SJSA1 (cell line): ENCODE results near the gene IL15RA. TPM values are rescaled to one million over a fixed set of nuclear protein-coding genes. Genes with fewer than 3 reads are reported as not detected.
"Not testable (repeated sequence)": the region's sequence is repeated elsewhere in the genome, so short reads cannot be mapped to it uniquely, and the experiment has no call there.

Source experiments
- DNase-seq, 2 experiments: peaks; one replicate each; pipeline ENCODE4 v3.0.0-alpha.2; 2015 to 2020; ENCODE audit warnings: low spot score in 2 of 2, low read depth in 1 of 2
- H3K27ac ChIP-seq: fragments of 250-450 bp; sonication (Bioruptor Pico); 2 replicates; pipeline ENCODE4 v1.5.1; 2020; ENCODE audit warnings: mild to moderate bottlenecking, moderate library complexity
- H3K27me3 ChIP-seq: fragments of 250-450 bp; sonication (Bioruptor Pico); replicated peaks from 2 replicates; pipeline ENCODE4 v1.5.1; 2020; ENCODE audit warnings: mild to moderate bottlenecking, moderate library complexity
- H3K36me3 ChIP-seq: fragments of 250-450 bp; sonication (Bioruptor Pico); 2 replicates; pipeline ENCODE4 v1.5.1; 2020; ENCODE audit warnings: mild to moderate bottlenecking
- H3K4me1 ChIP-seq: fragments of 250-450 bp; sonication (Bioruptor Pico); replicated peaks from 2 replicates; pipeline ENCODE4 v1.6.1; 2021; ENCODE audit warnings: mild to moderate bottlenecking
- H3K4me3 ChIP-seq: fragments of 250-450 bp; sonication (Bioruptor Pico); 2 replicates; pipeline ENCODE4 v1.5.1; 2020; ENCODE audit warnings: mild to moderate bottlenecking
- H3K9me3 ChIP-seq: fragments of 250-450 bp; sonication (Bioruptor Pico); replicated peaks from 2 replicates; pipeline ENCODE4 v1.5.1; 2020; ENCODE audit warnings: mild to moderate bottlenecking
- total RNA-seq: library from RNA; depleted of rRNA; stranded (reverse); fragments of >200 nt; shearing (Covaris generic); gene quantifications from 2 replicates; pipeline ENCODE4 v1.2.3, GENCODE V29; 2014

Gene IL15RA
- total RNA-seq, 1 experiment from 2014 or later = 1.1 TPM

DNA sequence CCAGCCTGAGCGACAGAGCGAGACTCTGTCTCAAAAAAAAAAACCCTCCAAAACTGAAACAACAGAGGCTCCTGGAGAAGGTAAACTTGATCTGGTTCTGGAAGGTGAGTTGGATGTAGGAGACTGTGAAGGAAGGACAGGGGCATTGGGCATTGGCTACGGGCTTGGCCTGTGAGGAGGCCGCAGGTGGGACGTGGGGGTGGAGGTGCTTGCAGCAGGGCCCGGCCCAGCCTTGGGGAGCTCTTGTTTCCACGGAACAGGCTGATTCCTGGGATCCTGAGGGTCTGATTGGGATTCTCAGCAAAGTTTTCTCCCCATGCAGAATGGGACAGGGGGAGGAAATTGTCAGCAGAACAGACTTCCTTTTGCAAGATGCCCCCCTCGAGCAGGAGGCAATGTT, 30.6 kb downstream of the IL15RA start:
- Histone ChIP-seq H3K27me3 (no peaks in the 10 kb centered on the region), H3K27ac (no peak overlapping the region), H3K4me1 (peaks cover 24% of the 10 kb centered on the region), H3K36me3 (no peaks in the 10 kb centered on the region), H3K9me3 (no peaks in the 10 kb centered on the region), H3K4me3 (no peak overlapping the region)
- no peak for DNase-seq

- Histone ChIP-seq H3K27ac (peak overlapping the region; percentile 63), H3K4me1 (peaks cover 24% of the 10 kb centered on the region)
- H3K9me3 ChIP-seq, H3K4me3 ChIP-seq, DNase-seq, H3K36me3 ChIP-seq, H3K27me3 ChIP-seq: not testable (repeated sequence)
Measured at GRCh38 chr10:5946419-5946775, 30.9 kb downstream of the IL15RA start.

DNA sequence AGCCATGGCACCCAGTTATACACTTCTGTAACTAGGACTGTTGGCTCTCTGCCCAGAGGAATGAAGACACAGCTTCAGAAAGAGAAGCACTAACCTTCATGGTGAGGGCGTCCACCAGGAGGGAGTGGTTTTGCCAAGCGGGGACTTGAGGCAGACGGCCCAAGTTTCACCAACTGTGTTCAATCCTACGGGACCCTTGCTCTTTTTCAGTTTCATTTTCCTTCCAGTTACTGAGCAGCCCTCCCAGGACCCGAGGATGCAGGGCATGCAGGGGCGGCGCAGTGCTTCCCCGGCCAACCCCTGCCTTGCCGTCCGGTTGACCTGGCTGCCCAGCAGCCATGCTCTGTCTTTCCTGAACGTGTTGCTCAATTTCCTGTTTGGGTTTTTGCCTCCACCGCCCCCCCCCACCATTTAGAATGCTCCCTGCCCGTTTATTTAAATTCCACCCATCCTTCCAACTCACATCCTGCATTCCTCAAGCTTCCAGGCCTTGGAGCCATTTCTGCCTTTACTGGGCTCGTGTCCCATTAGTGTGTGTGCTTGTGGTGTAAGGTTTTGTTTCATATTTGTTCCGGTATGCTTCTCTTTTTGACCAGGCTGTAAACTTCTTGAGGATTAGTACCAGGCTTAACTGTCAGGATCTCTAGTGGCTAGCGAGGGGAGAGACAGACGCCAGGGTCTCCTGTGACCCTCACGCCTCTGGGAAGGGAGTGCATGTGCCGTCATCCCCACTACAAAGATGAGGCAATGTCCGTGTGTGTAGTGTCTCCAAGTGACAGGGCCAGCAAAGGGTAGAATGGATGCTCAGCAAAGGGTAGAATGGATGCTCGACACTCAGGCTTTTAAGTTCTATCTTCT, 31.6 kb downstream of the IL15RA start:
- DNase-seq = peak; percentile 63 to 71
- H3K9me3 ChIP-seq = no peaks in the 10 kb centered on the region
- no peaks in the 10 kb centered on the region for H3K36me3 ChIP-seq
- peaks cover 24% of the 10 kb centered on the region for H3K4me1 ChIP-seq
- H3K27me3 ChIP-seq = no peaks in the 10 kb centered on the region
- peak overlapping the region; percentile 63 for H3K27ac ChIP-seq
- peak overlapping the region; percentile 26 for H3K4me3 ChIP-seq

GRCh38 chr10:5945190-5945509, 32.2 kb downstream of the IL15RA start:
- DNase-seq = peak in 1 of 2 experiments; percentile 30
- H3K4me3 ChIP-seq = peak overlapping the region; percentile 26
- H3K9me3 ChIP-seq = no peaks in the 10 kb centered on the region

DNA sequence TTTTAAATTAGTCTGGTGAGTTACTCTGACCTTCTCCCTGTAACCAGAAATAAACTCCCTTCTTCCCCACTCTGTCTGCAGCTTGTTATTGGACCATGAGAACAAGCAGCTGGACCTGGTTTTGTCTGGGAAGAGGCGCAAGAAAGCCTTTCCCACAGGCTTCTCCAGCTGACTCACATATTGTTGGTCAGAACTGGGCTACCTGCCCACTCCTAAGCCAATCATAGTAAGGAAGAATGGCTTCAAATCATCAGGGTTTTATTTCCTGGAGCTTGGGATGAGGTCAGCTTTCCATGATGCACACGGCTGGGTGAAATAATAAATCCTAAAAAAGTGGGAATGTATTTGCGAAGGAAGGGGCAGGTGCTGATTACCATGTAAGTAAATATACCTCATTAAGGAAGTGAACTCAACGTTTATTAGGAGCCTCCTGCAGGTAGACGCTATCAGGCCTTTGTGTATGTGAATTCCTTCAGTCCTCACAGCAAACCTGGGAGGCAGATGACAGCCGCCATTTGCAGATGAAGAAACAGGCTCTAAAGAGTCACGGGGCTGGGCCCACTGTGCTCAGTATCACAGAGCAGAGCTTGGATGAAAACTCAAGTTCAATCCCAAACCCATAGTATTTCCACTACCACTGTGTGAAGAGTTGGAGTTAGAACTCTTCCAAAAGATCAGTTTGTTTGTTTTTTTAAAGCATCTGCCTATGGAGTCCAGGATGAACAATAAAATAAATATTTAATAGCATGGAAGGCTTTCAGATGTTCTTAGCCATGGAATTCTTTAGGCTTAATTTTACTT, 32.8 kb downstream of the IL15RA start:
- H3K9me3 ChIP-seq = no peaks in the 10 kb centered on the region

More at GRCh38 chr10:5945190-5945509, 32.2 kb downstream of the IL15RA start:
- Histone ChIP-seq H3K27me3 (no peaks in the 10 kb centered on the region), H3K4me1 (peaks cover 24% of the 10 kb centered on the region), H3K36me3 (no peaks in the 10 kb centered on the region), H3K27ac (peak overlapping the region; percentile 63)

DNA sequence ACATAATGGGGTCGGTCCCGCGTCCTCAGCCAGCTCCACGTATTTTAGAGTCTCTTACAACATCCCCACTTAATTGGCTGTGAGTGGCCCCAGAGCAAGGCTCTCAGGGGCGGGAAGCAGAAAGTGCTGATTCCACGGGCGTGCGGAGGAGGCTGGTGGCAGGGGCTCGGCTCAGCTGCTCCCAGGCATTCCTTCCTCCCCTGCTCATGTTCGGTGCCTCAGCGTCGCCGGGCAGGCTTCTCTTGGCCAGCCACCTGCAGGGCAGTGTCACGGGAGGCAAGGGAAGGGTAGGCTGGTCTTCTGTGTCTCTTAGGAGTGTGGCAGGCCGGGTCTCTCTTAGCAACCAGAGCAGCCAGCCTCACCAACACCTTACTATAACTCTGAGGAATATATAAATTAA, 33.8 kb downstream of the IL15RA start:
- peaks cover 3% of the 10 kb centered on the region; the same call in 1 of the 2 replicates for H3K36me3 ChIP-seq
- DNase-seq = no peak
- no peak overlapping the region for H3K4me3 ChIP-seq
- H3K4me1 ChIP-seq = peaks cover 24% of the 10 kb centered on the region
- H3K9me3 ChIP-seq = no peaks in the 10 kb centered on the region
- no peak overlapping the region for H3K27ac ChIP-seq
- H3K27me3 ChIP-seq = no peaks in the 10 kb centered on the region

More for the DNA sequence above, 32.8 kb downstream of the IL15RA start:
- Histone ChIP-seq H3K4me1 (peaks cover 24% of the 10 kb centered on the region), H3K36me3 (no peaks in the 10 kb centered on the region), H3K27ac (peak overlapping the region; percentile 63), H3K4me3 (no peak overlapping the region), H3K27me3 (no peaks in the 10 kb centered on the region)
- peak; percentile 66 to 72 for DNase-seq

GRCh38 chr10:5942474-5942873, 34.9 kb downstream of the IL15RA start:
- Histone ChIP-seq H3K36me3 (peaks cover 13% of the 10 kb centered on the region), H3K4me3 (no peak overlapping the region), H3K4me1 (peaks cover 24% of the 10 kb centered on the region), H3K9me3 (no peaks in the 10 kb centered on the region), H3K27me3 (no peaks in the 10 kb centered on the region), H3K27ac (no peak overlapping the region)
- DNase-seq = no peak

GRCh38 chr10:5942001-5942400, 35.3 kb downstream of the IL15RA start:
- no peak for DNase-seq
- no peaks in the 10 kb centered on the region for H3K27me3 ChIP-seq
- no peaks in the 10 kb centered on the region for H3K9me3 ChIP-seq
- no peak overlapping the region for H3K27ac ChIP-seq
- peaks cover 24% of the 10 kb centered on the region for H3K4me1 ChIP-seq
- H3K36me3 ChIP-seq = peaks cover 18% of the 10 kb centered on the region
- no peak overlapping the region for H3K4me3 ChIP-seq

DNA sequence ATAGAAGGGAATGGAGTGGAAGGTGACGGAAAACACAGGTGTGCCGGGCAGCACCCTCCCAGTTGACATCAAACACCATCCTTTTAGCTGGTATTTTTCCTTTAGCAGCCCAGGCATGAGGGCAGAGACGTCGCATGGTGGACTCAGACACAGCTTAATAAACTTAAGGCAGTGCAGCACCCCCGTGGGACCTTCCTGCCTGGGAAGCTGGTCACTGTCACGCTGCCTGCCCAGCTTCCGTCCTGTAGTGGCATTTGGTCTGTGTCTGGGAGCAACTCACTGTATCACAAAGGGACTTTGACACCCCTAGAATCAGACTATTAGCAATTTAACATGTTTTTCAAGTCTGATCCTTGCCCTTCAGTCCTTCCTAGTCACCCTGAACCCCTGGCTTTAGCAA, 35.8 kb downstream of the IL15RA start:
- Histone ChIP-seq H3K4me1 (peaks cover 24% of the 10 kb centered on the region), H3K4me3 (no peak overlapping the region), H3K9me3 (no peaks in the 10 kb centered on the region), H3K27me3 (no peaks in the 10 kb centered on the region), H3K36me3 (peaks cover 22% of the 10 kb centered on the region), H3K27ac (no peak overlapping the region)
- no peak for DNase-seq

DNA sequence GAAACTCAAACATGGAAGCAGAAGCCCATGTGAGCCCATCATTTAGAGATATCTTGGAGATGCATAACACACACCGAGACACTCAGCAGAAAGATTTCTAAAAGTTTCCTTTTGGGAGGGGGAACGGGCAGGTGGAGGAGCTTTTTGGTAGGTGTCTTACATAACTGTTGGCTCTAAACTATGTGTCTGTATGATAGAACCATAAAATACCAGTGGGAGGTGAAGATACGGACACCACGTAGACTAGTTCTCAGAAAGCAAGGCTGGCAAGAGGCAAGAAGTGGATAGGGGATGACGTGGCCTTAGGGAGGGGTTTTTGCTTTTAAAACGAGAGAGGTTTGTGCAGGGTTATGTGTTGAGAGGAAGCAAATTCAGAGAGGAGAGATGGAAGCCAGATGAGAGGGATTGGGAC, 36.5 kb downstream of the IL15RA start:
- Histone ChIP-seq H3K27me3 (no peaks in the 10 kb centered on the region), H3K27ac (no peak overlapping the region), H3K4me3 (no peak overlapping the region), H3K4me1 (peaks cover 17% of the 10 kb centered on the region), H3K36me3 (peaks cover 29% of the 10 kb centered on the region), H3K9me3 (no peaks in the 10 kb centered on the region)
- no peak for DNase-seq

- Histone ChIP-seq H3K36me3 (peaks cover 43% of the 10 kb centered on the region), H3K4me1 (no peaks in the 10 kb centered on the region), H3K9me3 (no peaks in the 10 kb centered on the region), H3K27me3 (no peaks in the 10 kb centered on the region), H3K4me3 (no peak overlapping the region), H3K27ac (no peak overlapping the region)
- DNase-seq = no peak
Measured at GRCh38 chr10:5938291-5938690, 39.1 kb downstream of the IL15RA start.

DNA sequence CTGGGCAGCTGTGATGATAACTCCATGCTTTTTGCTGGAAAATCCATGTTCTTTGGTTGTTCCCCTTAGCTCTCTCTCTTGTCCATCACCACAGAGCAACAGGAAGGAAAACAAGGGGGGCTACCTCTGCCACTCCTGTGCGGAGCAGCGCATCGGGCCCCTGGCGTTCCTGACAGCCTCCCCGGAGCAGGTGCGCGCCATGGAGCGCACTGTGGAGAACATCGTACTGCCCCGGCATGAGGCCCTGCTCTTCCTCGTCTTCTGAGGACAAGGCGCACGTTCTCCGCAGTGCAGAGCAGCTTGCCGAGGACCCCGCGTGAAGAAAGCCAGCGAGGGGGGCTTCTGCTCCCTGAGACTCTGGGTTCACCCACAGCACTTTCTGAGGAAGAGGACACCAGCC, 40.3 kb downstream of the IL15RA start:
- Histone ChIP-seq H3K4me3 (no peak overlapping the region), H3K4me1 (no peaks in the 10 kb centered on the region), H3K27ac (no peak overlapping the region), H3K9me3 (no peaks in the 10 kb centered on the region), H3K27me3 (no peaks in the 10 kb centered on the region), H3K36me3 (peaks cover 53% of the 10 kb centered on the region)
- DNase-seq = no peak

DNA sequence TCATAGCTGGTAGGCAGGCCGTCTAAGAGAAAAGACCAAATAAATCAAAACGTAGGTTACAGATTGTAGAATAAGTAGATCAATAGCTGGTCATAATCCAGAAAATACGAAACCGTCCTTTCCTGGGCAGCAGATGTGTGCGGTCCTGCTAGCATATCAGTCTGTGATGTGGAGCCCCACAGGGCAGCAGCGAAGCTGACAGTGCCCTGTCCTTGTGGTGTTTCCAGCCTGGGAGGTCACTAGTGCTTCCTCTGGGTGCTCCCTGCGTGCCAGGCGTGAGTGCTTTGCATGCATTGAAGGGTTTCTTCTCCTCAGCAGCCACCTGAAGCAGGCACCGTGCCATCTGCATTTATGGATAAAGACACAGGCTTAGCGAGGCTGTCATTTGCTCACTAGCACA, 41.7 kb downstream of the IL15RA start:
- no peaks in the 10 kb centered on the region for H3K27me3 ChIP-seq
- no peaks in the 10 kb centered on the region for H3K4me1 ChIP-seq
- no peak overlapping the region for H3K27ac ChIP-seq
- no peaks in the 10 kb centered on the region for H3K9me3 ChIP-seq
- H3K4me3 ChIP-seq = no peak overlapping the region
- H3K36me3 ChIP-seq = peaks cover 61% of the 10 kb centered on the region
- DNase-seq = no peak

- no peaks in the 10 kb centered on the region for H3K9me3 ChIP-seq
- DNase-seq = no peak
- peaks cover 77% of the 10 kb centered on the region for H3K36me3 ChIP-seq
- no peaks in the 10 kb centered on the region for H3K27me3 ChIP-seq
- H3K27ac ChIP-seq = no peak overlapping the region
- H3K4me1 ChIP-seq = no peaks in the 10 kb centered on the region
- no peak overlapping the region for H3K4me3 ChIP-seq
Measured at GRCh38 chr10:5933909-5934546, 43.3 kb downstream of the IL15RA start.
